BJ (cell line): ENCODE results near the gene MEF2B. TPM values are rescaled to one million over a fixed set of nuclear protein-coding genes. Genes with fewer than 3 reads are reported as not detected.

Experiments
- CTCF ChIA-PET: fragments of 350-600 bp; formaldehyde crosslinking; extraction: SDS; loops from one replicate; lab custom pipeline; 2021; ENCODE audit warnings: antibody characterized with exemption, inconsistent platforms; lab: Yijun Ruan, JAX
- POLR2A ChIA-PET: fragments of 300-600 bp; sonication (Branson Sonifier 250); formaldehyde crosslinking; extraction: SDS; loops from one replicate; lab custom pipeline; 2021; ENCODE audit warnings: antibody characterized with exemption; lab: Charles Lee
- DNase-seq: peaks from one replicate; pipeline ENCODE4 v3.0.0-alpha.2; 2011; ENCODE audit warnings: low read depth
- H3K27me3 ChIP-seq: 2 replicates; pipeline ENCODE4 v1.6.0; 2011; ENCODE audit warnings: low read length; ENCODE audit not compliant: control insufficient read depth, insufficient read depth
- H3K36me3 ChIP-seq: 2 replicates; pipeline ENCODE4 v1.5.1; 2011; ENCODE audit warnings: low read length; ENCODE audit not compliant: control insufficient read depth, insufficient read depth
- H3K4me3 ChIP-seq: 2 replicates; pipeline ENCODE4 v1.5.1; 2011; ENCODE audit warnings: low read depth, mild to moderate bottlenecking, control low read depth, low read length
- polyA plus RNA-seq: library from polyadenylated mRNA; depleted of rRNA; stranded (reverse); fragments of >200 nt; gene quantifications from 2 replicates; pipeline ENCODE4 v1.2.3, GENCODE V29; 2011
- TF ChIP-seq, protein P1 (sequence below): IDR thresholded peaks from 2 replicates; pipeline ENCODE4 v1.5.1; 2011; ENCODE audit warnings: low read depth, mild to moderate bottlenecking, control low read depth, inconsistent platforms, low read length, moderate library complexity; ENCODE audit not compliant: insufficient read depth

MEF2B gene
- polyA plus RNA-seq, 1 experiment = 0.10 TPM

- TF ChIP-seq, protein P1, sequence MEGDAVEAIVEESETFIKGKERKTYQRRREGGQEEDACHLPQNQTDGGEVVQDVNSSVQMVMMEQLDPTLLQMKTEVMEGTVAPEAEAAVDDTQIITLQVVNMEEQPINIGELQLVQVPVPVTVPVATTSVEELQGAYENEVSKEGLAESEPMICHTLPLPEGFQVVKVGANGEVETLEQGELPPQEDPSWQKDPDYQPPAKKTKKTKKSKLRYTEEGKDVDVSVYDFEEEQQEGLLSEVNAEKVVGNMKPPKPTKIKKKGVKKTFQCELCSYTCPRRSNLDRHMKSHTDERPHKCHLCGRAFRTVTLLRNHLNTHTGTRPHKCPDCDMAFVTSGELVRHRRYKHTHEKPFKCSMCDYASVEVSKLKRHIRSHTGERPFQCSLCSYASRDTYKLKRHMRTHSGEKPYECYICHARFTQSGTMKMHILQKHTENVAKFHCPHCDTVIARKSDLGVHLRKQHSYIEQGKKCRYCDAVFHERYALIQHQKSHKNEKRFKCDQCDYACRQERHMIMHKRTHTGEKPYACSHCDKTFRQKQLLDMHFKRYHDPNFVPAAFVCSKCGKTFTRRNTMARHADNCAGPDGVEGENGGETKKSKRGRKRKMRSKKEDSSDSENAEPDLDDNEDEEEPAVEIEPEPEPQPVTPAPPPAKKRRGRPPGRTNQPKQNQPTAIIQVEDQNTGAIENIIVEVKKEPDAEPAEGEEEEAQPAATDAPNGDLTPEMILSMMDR = no peak
- Histone ChIP-seq H3K4me3 (no peak overlapping the region), H3K36me3 (no peaks in the 10 kb centered on the region), H3K27me3 (no peaks in the 10 kb centered on the region)
- ChIA-PET CTCF (interaction anchor here (2.5 kb wide), 2 partner anchors 10 to 19 kb away, joined by 9 to 12 read pairs; no protein-coding TSS in a partner anchor), POLR2A (no interaction called here)
- DNase-seq = no peak
These were observed 4.7 kb downstream of the MEF2B start for GRCh38 chr19:19165396-19165795.

GRCh38 chr19:19162495-19162894, 7.6 kb downstream of the MEF2B start:
- Histone ChIP-seq H3K27me3 (no peaks in the 10 kb centered on the region), H3K36me3 (no peaks in the 10 kb centered on the region), H3K4me3 (no peak overlapping the region)
- DNase-seq = no peak
- CTCF ChIA-PET = interaction anchor here (1.5 kb wide), 1 partner anchor 12 kb away, joined by 12 read pairs; no protein-coding TSS in a partner anchor
- TF ChIP-seq, protein P1 = no peak
- POLR2A ChIA-PET = no interaction called here

DNA sequence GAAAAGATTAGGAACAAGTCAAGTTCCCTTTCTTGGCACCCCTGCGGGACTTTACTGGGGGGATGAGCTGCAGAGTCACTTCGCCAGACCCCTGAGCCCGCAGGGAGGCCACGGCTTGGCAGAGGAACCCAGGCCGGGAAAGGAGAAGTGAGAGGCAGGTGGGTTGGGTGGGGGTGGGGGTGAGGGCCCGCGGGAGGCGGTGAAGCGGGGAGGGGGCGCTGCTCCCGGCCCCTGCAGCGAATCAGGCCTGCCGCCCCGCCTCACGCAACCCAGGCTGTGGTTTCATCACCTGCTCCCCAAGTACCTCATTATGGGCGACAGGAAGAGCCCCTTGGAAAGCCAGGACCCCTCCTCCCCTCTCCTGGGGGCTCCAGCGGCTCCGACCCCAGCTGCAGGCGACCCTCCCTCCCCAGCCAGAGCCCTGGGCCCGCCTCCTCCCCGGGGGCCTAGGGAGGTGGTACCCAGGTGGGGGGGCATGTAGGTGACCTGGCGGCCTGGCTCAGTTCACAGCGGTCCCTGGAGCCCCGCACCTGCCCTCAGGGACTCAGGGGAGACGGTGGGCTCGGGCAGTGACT, 9.5 kb downstream of the MEF2B start:
- no peak overlapping the region for H3K4me3 ChIP-seq
- POLR2A ChIA-PET = no interaction called here
- CTCF ChIA-PET = no interaction called here
- no peaks in the 10 kb centered on the region for H3K27me3 ChIP-seq
- H3K36me3 ChIP-seq = no peaks in the 10 kb centered on the region
- DNase-seq = no peak
- TF ChIP-seq, protein P1 = no peak

GRCh38 chr19:19159534-19159933, 10.5 kb downstream of the MEF2B start:
- H3K4me3 ChIP-seq = no peak overlapping the region
- POLR2A ChIA-PET = no interaction called here
- DNase-seq = no peak
- CTCF ChIA-PET = interaction anchor here (6.0 to 6.1 kb wide), 2 partner anchors 13 to 15 kb away, joined by 34 to 51 read pairs; no protein-coding TSS in a partner anchor
- H3K27me3 ChIP-seq = no peaks in the 10 kb centered on the region
- TF ChIP-seq, protein P1 = no peak
- no peaks in the 10 kb centered on the region for H3K36me3 ChIP-seq

GRCh38 chr19:19157808-19158207, 12.3 kb downstream of the MEF2B start:
- ChIA-PET CTCF (interaction anchor here (6.0 to 6.1 kb wide), 2 partner anchors 12 to 17 kb away, joined by 34 to 51 read pairs; no protein-coding TSS in a partner anchor), POLR2A (no interaction called here)
- TF ChIP-seq, protein P1 = no peak
- no peak for DNase-seq
- Histone ChIP-seq H3K36me3 (no peaks in the 10 kb centered on the region), H3K4me3 (no peak overlapping the region), H3K27me3 (no peaks in the 10 kb centered on the region)
